ENCODE measurements around the gene DRAP1. TPM values are rescaled to one million over a fixed set of nuclear protein-coding genes. Genes with fewer than 3 reads are reported as not detected.

The DRAP1 gene
- total RNA-seq, 1 experiment from 2014 or later, result 114 TPM

- Mint-ChIP-seq H3K27ac (no peak overlapping the region; the same call in 1 of the 2 replicates), H3K9me3 (no peaks in the 10 kb centered on the region), H3K4me3 (no peak overlapping the region), H3K36me3 (peaks cover 73% of the 10 kb centered on the region), H3K27me3 (ENCODE audit: low read depth) (no peaks in the 10 kb centered on the region), H3K4me1 (peaks cover 5% of the 10 kb centered on the region; the same call in 1 of the 2 replicates)
- no peak for ATAC-seq
- no peak for TF ChIP-seq SOX15 (CRISPR knock-in tag; IDR thresholded peaks at IDR 0.05)
- no peak for TF ChIP-seq ZNF138 (CRISPR knock-in tag; conservative IDR thresholded peaks at IDR 0.05)
- no peak for TF ChIP-seq GABPB1 (CRISPR knock-in tag; IDR thresholded peaks at IDR 0.05)
- no peak for TF ChIP-seq TCF7 (CRISPR knock-in tag; IDR thresholded peaks at IDR 0.05; ENCODE audit: low read depth)
- no peak for TF ChIP-seq ATF3 (CRISPR knock-in tag; conservative IDR thresholded peaks at IDR 0.05)
- no peak for TF ChIP-seq MAX (CRISPR knock-in tag; IDR thresholded peaks at IDR 0.05)
- no peak for TF ChIP-seq IRF2 (CRISPR knock-in tag; IDR thresholded peaks at IDR 0.05; ENCODE audit: borderline replicate concordance, low read depth)
- TF ChIP-seq PRRX2 (CRISPR knock-in tag; IDR thresholded peaks at IDR 0.05), result no peak
- no peak for TF ChIP-seq CTCF (IDR thresholded peaks at IDR 0.05)
- no peak for TF ChIP-seq RORB (CRISPR knock-in tag; IDR thresholded peaks at IDR 0.05)
- no peak for TF ChIP-seq ATF2 (CRISPR knock-in tag; IDR thresholded peaks at IDR 0.05; ENCODE audit: borderline replicate concordance, low read depth)
- TF ChIP-seq ERG (CRISPR knock-in tag; IDR thresholded peaks at IDR 0.05), result no peak
- TF ChIP-seq ZNF532 (CRISPR knock-in tag; IDR thresholded peaks at IDR 0.05; ENCODE audit: borderline replicate concordance), result no peak
- ChIA-PET CTCF (interaction anchor here (0.6 to 2.1 kb wide), 2 partner anchors 19 to 84 kb away, joined by 3 to 7 read pairs; no protein-coding TSS in a partner anchor), POLR2A (interaction anchor here (2.7 kb wide), 1 partner anchor 109 kb away, joined by 6 read pairs; no protein-coding TSS in a partner anchor)
- no peak for DNase-seq (ENCODE audit: low spot score)
These were observed 49.6 kb downstream of the DRAP1 start for GRCh38 chr11:65968600-65969482.

Other genes starting within 250 kb of the DRAP1 start
- 44.9 to 56.6 TPM (median 46.0 TPM) in 3 replicates for gene KAT5, start 207.2 kb upstream of the DRAP1 start, total RNA-seq (2021)
- gene RNASEH2C, start 198.6 kb upstream of the DRAP1 start, total RNA-seq (2021), result 42.1 to 53.0 TPM (median 52.2 TPM) in 3 replicates
- gene AP5B1, start 138.4 kb upstream of the DRAP1 start, total RNA-seq (2021), result 16.5 to 17.7 TPM (median 17.2 TPM) in 3 replicates
- 6.8 to 7.7 TPM (median 7.7 TPM) in 3 replicates for gene OVOL1, start 132.4 kb upstream of the DRAP1 start, total RNA-seq (2021)
- gene SNX32, start 85.5 kb upstream of the DRAP1 start, total RNA-seq (2021), result 2.2 to 3.4 TPM (median 2.9 TPM) in 3 replicates
- gene CFL1, start 61.2 kb upstream of the DRAP1 start, total RNA-seq (2021), result 1,014 to 1,073 TPM (median 1,031 TPM) in 3 replicates
- 44.9 to 45.9 TPM (median 45.1 TPM) in 3 replicates for gene MUS81, start 59.0 kb upstream of the DRAP1 start, total RNA-seq (2021)
- gene EFEMP2, start 46.6 kb upstream of the DRAP1 start, total RNA-seq (2021), result 14.2 to 17.9 TPM (median 17.8 TPM) in 3 replicates
- 0.18 TPM in 1 of 3 replicates, not detected in the others for gene CTSW, start 39.6 kb upstream of the DRAP1 start, total RNA-seq (2021)
- 91.6 to 93.1 TPM (median 92.2 TPM) in 3 replicates for gene FIBP, start 31.0 kb upstream of the DRAP1 start, total RNA-seq (2021)
- 52.7 to 55.3 TPM (median 53.0 TPM) in 3 replicates for gene CCDC85B, start 28.8 kb upstream of the DRAP1 start, total RNA-seq (2021)
- gene FOSL1, start 19.0 kb upstream of the DRAP1 start, total RNA-seq (2021), result 16.3 to 20.5 TPM (median 17.1 TPM) in 3 replicates
- gene C11orf68, start 364 bp upstream of the DRAP1 start, total RNA-seq (2021), result 28.5 to 31.9 TPM (median 30.6 TPM) in 3 replicates
- 3.4 to 4.5 TPM (median 4.1 TPM) in 3 replicates for gene TSGA10IP, start 26.1 kb downstream of the DRAP1 start, total RNA-seq (2021)
- gene SART1, start 42.3 kb downstream of the DRAP1 start, total RNA-seq (2021), result 52.3 to 57.0 TPM (median 52.5 TPM) in 3 replicates
- gene EIF1AD, start 82.7 kb downstream of the DRAP1 start, total RNA-seq (2021), result 29.7 to 37.6 TPM (median 32.6 TPM) in 3 replicates
- gene BANF1, start 83.1 kb downstream of the DRAP1 start, total RNA-seq (2021), result 269 to 314 TPM (median 310 TPM) in 3 replicates
- gene CST6, start 92.6 kb downstream of the DRAP1 start, total RNA-seq (2021), result 0.72 to 2.7 TPM (median 1.9 TPM) in 3 replicates
- not detected in 3 replicates for gene CATSPER1, start 107.1 kb downstream of the DRAP1 start, total RNA-seq (2021)
- gene GAL3ST3, start 129.7 kb downstream of the DRAP1 start, total RNA-seq (2021), result 21.3 to 22.6 TPM (median 21.6 TPM) in 3 replicates
- 235 to 295 TPM (median 251 TPM) in 3 replicates for gene SF3B2, start 132.9 kb downstream of the DRAP1 start, total RNA-seq (2021)
- 30.1 to 34.8 TPM (median 30.9 TPM) in 3 replicates for gene PACS1, start 150.8 kb downstream of the DRAP1 start, total RNA-seq (2021)